Hepatocyte (in vitro differentiated cells): ENCODE data around the gene MOB3C.

ENCODE experiments used
- CTCF ChIP-seq: fragments of 200-600 bp; sonication (generic); IDR thresholded peaks from 2 replicates; pipeline ENCODE4 v1.5.1; 2016; ENCODE audit warnings: antibody characterized with exemption, mild to moderate bottlenecking; ENCODE audit not compliant: poor library complexity
- EZH2 ChIP-seq: fragments of 200-600 bp; sonication (generic); IDR thresholded peaks from 2 replicates; pipeline ENCODE4 v1.6.1; 2016; ENCODE audit warnings: antibody characterized with exemption, mild to moderate bottlenecking, borderline replicate concordance
- EZH2phosphoT487 ChIP-seq: fragments of 200-600 bp; sonication (generic); IDR thresholded peaks from one replicate; pipeline ENCODE4 v1.6.1; 2018; ENCODE audit warnings: antibody characterized with exemption, mild to moderate bottlenecking, low read depth, moderate library complexity; ENCODE audit not compliant: unreplicated experiment, severe bottlenecking

GRCh38 chr1:46595127-46595526, 21.5 kb downstream of the MOB3C start:
- TF ChIP-seq CTCF (no peak), EZH2 (no peak), EZH2phosphoT487 (no peak)
